HepG2 (cell line): ENCODE measurements around the gene CDS1. TPM values are rescaled to one million over a fixed set of nuclear protein-coding genes. Genes with fewer than 3 reads are reported as not detected.

Experiments used
- BCL6 ChIP-seq: IDR thresholded peaks from 2 replicates; pipeline ENCODE4 v1.6.1; 2016; ENCODE audit warnings: missing genetic modification reagents, missing compliant biosample characterization
- CAMTA2 ChIP-seq: sonication (generic); formaldehyde crosslinking; IDR thresholded peaks from 2 replicates; pipeline ENCODE4 v1.4.0; 2020; ENCODE audit warnings: mild to moderate bottlenecking, missing genetic modification reagents, borderline replicate concordance
- FOXA1 ChIP-seq, 2 experiments: fragments of 450-650 bp in 1 of 2; sonication (generic) in 1 of 2; formaldehyde crosslinking in 1 of 2; IDR thresholded peaks; 2 replicates each; pipeline versions ENCODE4 v1.4.0 to v1.6.1; 2016 to 2020; ENCODE audit warnings: missing genetic modification reagents in 1 of 2
- NR2F2 ChIP-seq: IDR thresholded peaks from 2 replicates; pipeline ENCODE4 v1.6.1; 2012; ENCODE audit warnings: low read depth, inconsistent platforms, borderline replicate concordance
- PTBP1 ChIP-seq: fragments of 200-400 bp; formaldehyde crosslinking; IDR thresholded peaks from 2 replicates; pipeline ENCODE4 v1.6.1; 2018; ENCODE audit warnings: low read length, low read depth; ENCODE audit not compliant: poor library complexity, severe bottlenecking
- TCF7 ChIP-seq: sonication (generic); IDR thresholded peaks from 2 replicates; pipeline ENCODE4 v1.6.1; 2016; ENCODE audit warnings: antibody characterized with exemption, low read depth
- ZNF329 ChIP-seq: sonication (generic); formaldehyde crosslinking; IDR thresholded peaks from 2 replicates; pipeline ENCODE4 v1.9.0; 2021; ENCODE audit warnings: low read depth, mild to moderate bottlenecking, missing genetic modification reagents
- ZSCAN30 ChIP-seq: sonication (generic); formaldehyde crosslinking; IDR thresholded peaks from 2 replicates; pipeline ENCODE4 v1.5.0; 2020; ENCODE audit warnings: mild to moderate bottlenecking, missing genetic modification reagents
- polyA plus RNA-seq, 8 experiments: library from polyadenylated mRNA; depleted of rRNA in 3 of 8; stranded (reverse) in 7 of 8; unstranded in 1 of 8; fragments of >200 nt; fragmentation: Illumina TruSeq in 4 of 8; extraction: Trizol in 4 of 8; gene quantifications; 2 replicates each; pipeline versions ENCODE4 v1.2.1 to v1.2.3, GENCODE V29; 2011 to 2016; ENCODE audit warnings: low read depth in 4 of 8, missing spikeins in 1 of 8, mixed read lengths in 1 of 8; ENCODE audit not compliant: insufficient read depth in 1 of 8
- total RNA-seq, 5 experiments: library from RNA; depleted of rRNA; stranded (reverse); fragments of >200 nt; fragmentation: Illumina TruSeq; extraction: Trizol; gene quantifications; 2 replicates each; pipeline ENCODE4 v1.2.3, GENCODE V29; 2016; ENCODE audit warnings: low read depth in 1 of 5
- TF ChIP-seq, protein P1 (sequence below): sonication (generic); formaldehyde crosslinking; conservative IDR thresholded peaks from 2 replicates; pipeline ENCODE4 v1.4.0; 2020; ENCODE audit warnings: mild to moderate bottlenecking, missing genetic modification reagents, moderate library complexity
- TF ChIP-seq, protein P2 (sequence below): sonication (generic); formaldehyde crosslinking; IDR thresholded peaks from 2 replicates; pipeline ENCODE4 v1.4.0; 2020; ENCODE audit warnings: missing genetic modification reagents, low read depth, mild to moderate bottlenecking, borderline replicate concordance

The CDS1 gene
- total and polyA plus RNA-seq, 2 of the 13 experiments (the other 11 are each of a cell fraction or from before 2014, with no cell fraction given): 2.1 to 3.2 TPM

DNA sequence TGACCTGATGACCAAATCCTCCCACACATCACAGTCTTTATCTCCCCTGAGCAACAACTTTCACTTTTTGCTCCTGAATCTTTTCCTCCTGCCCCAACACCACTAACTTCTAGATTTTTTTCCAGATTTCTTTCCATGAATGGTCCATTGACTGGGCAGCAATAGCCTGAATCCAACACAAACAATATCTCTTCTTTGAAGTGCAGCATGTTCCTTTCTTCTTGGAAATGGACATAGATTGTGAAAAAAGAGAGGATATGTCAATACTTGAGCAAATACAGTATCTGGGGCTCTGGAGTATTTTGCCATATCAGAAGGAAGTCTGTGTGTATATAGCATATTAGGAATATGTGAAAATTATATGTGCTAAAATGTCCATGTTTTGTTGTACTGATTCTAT is 55.2 kb downstream of the CDS1 start (continued):
- peak; percentile 42; the same call in 1 of the 2 replicates for TF ChIP-seq TCF7
- TF ChIP-seq FOXA1 (IDR thresholded peaks at IDR 0.05): no peak
- TF ChIP-seq FOXA1 (CRISPR knock-in tag; IDR thresholded peaks at IDR 0.05): peak; percentile 51; the same call in 1 of the 2 replicates
- TF ChIP-seq BCL6: peak; percentile 51; the same call in 1 of the 2 replicates
- TF ChIP-seq, protein P1, sequence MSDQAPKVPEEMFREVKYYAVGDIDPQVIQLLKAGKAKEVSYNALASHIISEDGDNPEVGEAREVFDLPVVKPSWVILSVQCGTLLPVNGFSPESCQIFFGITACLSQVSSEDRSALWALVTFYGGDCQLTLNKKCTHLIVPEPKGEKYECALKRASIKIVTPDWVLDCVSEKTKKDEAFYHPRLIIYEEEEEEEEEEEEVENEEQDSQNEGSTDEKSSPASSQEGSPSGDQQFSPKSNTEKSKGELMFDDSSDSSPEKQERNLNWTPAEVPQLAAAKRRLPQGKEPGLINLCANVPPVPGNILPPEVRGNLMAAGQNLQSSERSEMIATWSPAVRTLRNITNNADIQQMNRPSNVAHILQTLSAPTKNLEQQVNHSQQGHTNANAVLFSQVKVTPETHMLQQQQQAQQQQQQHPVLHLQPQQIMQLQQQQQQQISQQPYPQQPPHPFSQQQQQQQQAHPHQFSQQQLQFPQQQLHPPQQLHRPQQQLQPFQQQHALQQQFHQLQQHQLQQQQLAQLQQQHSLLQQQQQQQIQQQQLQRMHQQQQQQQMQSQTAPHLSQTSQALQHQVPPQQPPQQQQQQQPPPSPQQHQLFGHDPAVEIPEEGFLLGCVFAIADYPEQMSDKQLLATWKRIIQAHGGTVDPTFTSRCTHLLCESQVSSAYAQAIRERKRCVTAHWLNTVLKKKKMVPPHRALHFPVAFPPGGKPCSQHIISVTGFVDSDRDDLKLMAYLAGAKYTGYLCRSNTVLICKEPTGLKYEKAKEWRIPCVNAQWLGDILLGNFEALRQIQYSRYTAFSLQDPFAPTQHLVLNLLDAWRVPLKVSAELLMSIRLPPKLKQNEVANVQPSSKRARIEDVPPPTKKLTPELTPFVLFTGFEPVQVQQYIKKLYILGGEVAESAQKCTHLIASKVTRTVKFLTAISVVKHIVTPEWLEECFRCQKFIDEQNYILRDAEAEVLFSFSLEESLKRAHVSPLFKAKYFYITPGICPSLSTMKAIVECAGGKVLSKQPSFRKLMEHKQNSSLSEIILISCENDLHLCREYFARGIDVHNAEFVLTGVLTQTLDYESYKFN: 0 out of 2 replicates have a peak, but pooled peaks have one; percentile 14
- no peak for TF ChIP-seq CAMTA2
- no peak for TF ChIP-seq PTBP1
- TF ChIP-seq, protein P2, sequence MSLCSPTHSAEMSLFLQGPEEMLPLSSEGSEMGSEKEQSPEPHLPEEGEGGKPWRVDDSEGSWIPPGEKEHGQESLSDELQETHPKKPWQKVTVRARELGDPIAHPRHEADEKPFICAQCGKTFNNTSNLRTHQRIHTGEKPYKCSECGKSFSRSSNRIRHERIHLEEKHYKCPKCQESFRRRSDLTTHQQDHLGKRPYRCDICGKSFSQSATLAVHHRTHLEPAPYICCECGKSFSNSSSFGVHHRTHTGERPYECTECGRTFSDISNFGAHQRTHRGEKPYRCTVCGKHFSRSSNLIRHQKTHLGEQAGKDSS (CRISPR knock-in tag): no peak
- no peak for TF ChIP-seq NR2F2
- TF ChIP-seq ZNF329 (CRISPR knock-in tag): no peak
- TF ChIP-seq ZSCAN30: no peak
